Nephron progenitor cell (in vitro differentiated cells): ENCODE results near the gene CTNNA3.

Source experiments
- DNase-seq: peaks from one replicate; pipeline ENCODE4 v3.0.0; 2021
- H3K27ac Mint-ChIP-seq: 2 replicates; pipeline ENCODE4 v1.8.0; 2021; ENCODE audit warnings: mild to moderate bottlenecking, moderate library complexity, mixed read lengths
- H3K27me3 Mint-ChIP-seq: 2 replicates; pipeline ENCODE4 v1.8.0; 2021; ENCODE audit warnings: mild to moderate bottlenecking, low read depth, mixed read lengths; ENCODE audit not compliant: poor library complexity
- H3K36me3 Mint-ChIP-seq: 2 replicates; pipeline ENCODE4 v1.8.0; 2021; ENCODE audit warnings: low read depth, mixed read lengths
- H3K4me1 Mint-ChIP-seq: 2 replicates; pipeline ENCODE4 v1.8.0; 2021; ENCODE audit warnings: mixed read lengths
- H3K4me3 Mint-ChIP-seq: 2 replicates; pipeline ENCODE4 v1.8.0; 2021; ENCODE audit warnings: mild to moderate bottlenecking, moderate library complexity, mixed read lengths
- H3K9me3 Mint-ChIP-seq: 2 replicates; pipeline ENCODE4 v1.8.0; 2021; ENCODE audit warnings: mild to moderate bottlenecking, moderate library complexity, mixed read lengths
- CTCF ChIP-seq: fragments of 200-600 bp; sonication (generic); IDR thresholded peaks from 2 replicates; pipeline ENCODE4 v1.5.0; 2021; ENCODE audit warnings: antibody characterized with exemption

The CTNNA3 gene

DNA sequence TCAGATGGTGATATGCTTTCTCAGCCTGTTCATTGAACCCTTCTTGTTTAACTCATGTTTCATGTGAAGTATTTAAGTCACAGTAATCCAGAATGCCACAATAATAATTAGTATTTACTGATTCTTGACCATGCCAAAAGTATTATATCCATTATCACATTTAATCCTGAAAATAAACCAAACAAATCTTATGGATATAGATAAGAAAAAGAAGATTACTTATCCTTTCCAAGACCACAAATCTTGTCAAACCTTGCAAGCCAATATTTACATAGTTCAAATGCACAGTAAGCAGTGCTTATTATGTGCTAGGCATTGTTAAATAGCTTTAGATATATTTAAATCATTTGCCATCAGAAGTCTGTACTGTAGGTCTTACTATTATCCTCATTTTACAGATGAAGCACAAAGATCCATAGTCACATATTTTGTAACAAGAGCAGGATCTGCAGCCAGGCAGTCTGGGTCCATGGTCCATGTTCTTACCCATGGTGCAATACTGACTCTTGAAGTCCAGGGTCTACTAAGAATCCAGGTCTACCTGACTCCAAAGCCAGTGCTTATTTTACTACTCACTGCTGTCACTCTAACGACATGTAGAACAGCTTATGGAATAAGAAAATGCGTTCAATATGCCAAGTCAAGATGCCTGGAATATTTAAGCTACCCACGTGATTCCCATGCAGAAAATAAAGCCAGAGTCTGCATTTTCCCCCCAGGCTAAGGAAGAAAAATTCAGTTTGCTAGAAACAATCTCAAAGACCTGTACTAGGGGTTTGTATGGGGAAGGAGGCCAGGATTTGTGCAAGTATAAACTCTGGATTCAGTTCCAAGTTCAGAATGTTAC lies 1755.0 kb downstream of the CTNNA3 start:
- no peak overlapping the region for H3K4me3 Mint-ChIP-seq
- H3K4me1 Mint-ChIP-seq = no peaks in the 10 kb centered on the region
- no peak overlapping the region for H3K27ac Mint-ChIP-seq
- DNase-seq = no peak
- no peaks in the 10 kb centered on the region for H3K36me3 Mint-ChIP-seq
- H3K27me3 Mint-ChIP-seq = no peaks in the 10 kb centered on the region
- H3K9me3 Mint-ChIP-seq = no peaks in the 10 kb centered on the region
- no peak for TF ChIP-seq CTCF

DNA sequence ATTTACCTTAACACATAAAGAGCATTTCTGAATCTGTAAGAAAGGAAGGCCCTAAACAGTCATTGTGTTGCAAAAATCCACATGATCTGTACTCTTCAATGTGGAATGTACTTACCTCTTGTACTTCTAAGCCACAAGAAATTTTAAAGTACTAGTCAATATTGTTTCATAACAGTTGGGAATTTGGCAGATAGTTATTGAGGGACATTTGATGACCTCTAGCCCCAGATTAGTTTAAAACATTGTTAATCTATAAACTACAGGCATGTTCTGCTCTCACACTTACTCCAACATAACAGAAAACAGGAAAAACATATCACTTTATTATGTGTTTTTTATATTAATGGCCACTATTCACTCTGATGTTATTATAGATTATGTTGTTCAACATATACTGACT lies 1755.9 kb downstream of the CTNNA3 start:
- no peaks in the 10 kb centered on the region for H3K36me3 Mint-ChIP-seq
- H3K27me3 Mint-ChIP-seq = no peaks in the 10 kb centered on the region
- H3K4me1 Mint-ChIP-seq = no peaks in the 10 kb centered on the region
- H3K27ac Mint-ChIP-seq = no peak overlapping the region
- no peak overlapping the region for H3K4me3 Mint-ChIP-seq
- no peak for TF ChIP-seq CTCF
- no peaks in the 10 kb centered on the region for H3K9me3 Mint-ChIP-seq
- no peak for DNase-seq

GRCh38 chr10:65931291-65932070 lies 1764.5 kb downstream of the CTNNA3 start:
- Mint-ChIP-seq H3K4me3 (no peak overlapping the region), H3K27ac (peak overlapping the region; percentile 37), H3K9me3 (no peaks in the 10 kb centered on the region), H3K36me3 (no peaks in the 10 kb centered on the region), H3K4me1 (no peaks in the 10 kb centered on the region), H3K27me3 (peaks cover 4% of the 10 kb centered on the region)
- no peak for TF ChIP-seq CTCF
- no peak for DNase-seq

DNA sequence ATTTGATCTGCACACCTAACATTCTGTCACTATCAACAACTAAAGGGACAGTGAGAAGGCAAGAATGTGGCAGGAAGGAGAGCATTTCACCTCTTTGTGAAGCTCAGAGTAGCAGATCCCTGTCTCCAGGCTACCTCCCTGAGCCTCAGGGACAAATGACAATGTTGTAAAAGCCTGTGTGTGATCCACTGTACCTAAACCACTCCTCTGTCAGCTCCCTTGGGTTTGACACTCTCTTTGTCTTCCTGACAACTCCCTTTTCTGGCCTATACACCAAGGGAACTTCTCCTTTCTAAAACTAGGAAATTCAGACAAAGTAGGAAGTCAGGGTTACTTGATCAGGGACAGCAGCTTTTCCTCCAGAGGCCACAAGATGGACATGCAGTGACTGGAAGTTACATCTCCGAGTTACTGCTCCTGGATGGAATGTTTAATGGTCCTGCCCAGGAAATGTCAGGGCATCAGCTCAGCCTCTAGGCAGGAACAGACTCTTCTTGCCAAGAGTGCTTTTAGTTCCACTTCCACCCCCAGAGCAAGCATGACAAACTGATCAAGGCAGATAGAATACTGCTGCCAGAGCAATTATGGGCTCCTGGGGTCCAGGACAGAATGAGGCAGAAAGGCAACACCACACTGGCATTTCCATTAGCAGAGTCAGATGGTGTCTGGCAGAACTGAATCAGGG lies 1784.7 kb downstream of the CTNNA3 start:
- H3K9me3 Mint-ChIP-seq = no peaks in the 10 kb centered on the region
- peaks cover 13% of the 10 kb centered on the region for H3K4me1 Mint-ChIP-seq
- peak overlapping the region; percentile 21 for H3K27ac Mint-ChIP-seq
- no peak for DNase-seq
- H3K4me3 Mint-ChIP-seq = no peak overlapping the region
- no peak for TF ChIP-seq CTCF
- H3K36me3 Mint-ChIP-seq = no peaks in the 10 kb centered on the region
- H3K27me3 Mint-ChIP-seq = peaks cover 3% of the 10 kb centered on the region

GRCh38 chr10:65910209-65910608 lies 1785.8 kb downstream of the CTNNA3 start:
- no peak overlapping the region for H3K27ac Mint-ChIP-seq
- no peak for DNase-seq

More at GRCh38 chr10:65910209-65910608, 1785.8 kb downstream of the CTNNA3 start:
- no peak overlapping the region for H3K4me3 Mint-ChIP-seq
- H3K36me3 Mint-ChIP-seq = no peaks in the 10 kb centered on the region
- no peak for TF ChIP-seq CTCF
- H3K9me3 Mint-ChIP-seq = no peaks in the 10 kb centered on the region
- H3K27me3 Mint-ChIP-seq = peaks cover 3% of the 10 kb centered on the region
- H3K4me1 Mint-ChIP-seq = peaks cover 13% of the 10 kb centered on the region
